Spleen (tissue), 7 donors: ENCODE results near the gene TRIOBP.

Source experiments
- POLR2A ChIP-seq, 3 donors: fragments of 450-650 bp; IDR thresholded peaks; one replicate each; pipeline ENCODE4 v1.5.1; 2017; ENCODE audit warnings: antibody characterized with exemption in 3 of 3, mild to moderate bottlenecking in 1 of 3
- TF ChIP-seq, protein P1 (sequence below), 11 experiments: fragments of 200-600 bp in 7 of 11; fragments of 450-650 bp in 4 of 11; sonication (generic) in 4 of 11; IDR thresholded peaks in 8 of 11; conservative IDR thresholded peaks in 3 of 11; 1 replicate in 7 of 11; 2 replicates in 4 of 11; pipeline versions ENCODE4 v1.4.0 to v1.8.0; 2016 to 2021; ENCODE audit warnings: antibody characterized with exemption in 11 of 11, inconsistent platforms in 4 of 11, mild to moderate bottlenecking in 1 of 11
- donor health status: DM: no; HTN: no; CAD: no; lungs with moderate emphysema.
- donor health status: DM: no; HTN: no; CAD: no.
- donor health status: DM: no; HTN: no; CAD: no.

DNA sequence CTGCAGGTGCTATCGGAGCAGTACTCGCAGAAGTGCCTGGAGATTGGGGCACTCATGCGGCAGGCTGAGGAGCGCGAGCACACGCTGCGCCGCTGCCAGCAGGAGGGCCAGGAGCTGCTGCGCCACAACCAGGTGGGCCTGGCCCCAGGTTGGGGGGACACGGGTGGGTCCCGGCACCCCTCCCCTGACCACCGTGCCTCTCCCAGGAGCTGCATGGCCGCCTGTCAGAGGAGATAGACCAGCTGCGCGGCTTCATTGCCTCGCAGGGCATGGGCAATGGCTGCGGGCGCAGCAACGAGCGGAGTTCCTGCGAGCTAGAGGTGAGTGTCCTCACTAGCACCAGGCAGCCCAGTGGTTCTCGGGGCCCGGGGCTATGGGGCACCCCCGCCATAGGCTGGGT lies 72.2 kb downstream of the TRIOBP start:
- TF ChIP-seq POLR2A (IDR thresholded peaks at IDR 0.05), result no peak
- TF ChIP-seq, protein P1, sequence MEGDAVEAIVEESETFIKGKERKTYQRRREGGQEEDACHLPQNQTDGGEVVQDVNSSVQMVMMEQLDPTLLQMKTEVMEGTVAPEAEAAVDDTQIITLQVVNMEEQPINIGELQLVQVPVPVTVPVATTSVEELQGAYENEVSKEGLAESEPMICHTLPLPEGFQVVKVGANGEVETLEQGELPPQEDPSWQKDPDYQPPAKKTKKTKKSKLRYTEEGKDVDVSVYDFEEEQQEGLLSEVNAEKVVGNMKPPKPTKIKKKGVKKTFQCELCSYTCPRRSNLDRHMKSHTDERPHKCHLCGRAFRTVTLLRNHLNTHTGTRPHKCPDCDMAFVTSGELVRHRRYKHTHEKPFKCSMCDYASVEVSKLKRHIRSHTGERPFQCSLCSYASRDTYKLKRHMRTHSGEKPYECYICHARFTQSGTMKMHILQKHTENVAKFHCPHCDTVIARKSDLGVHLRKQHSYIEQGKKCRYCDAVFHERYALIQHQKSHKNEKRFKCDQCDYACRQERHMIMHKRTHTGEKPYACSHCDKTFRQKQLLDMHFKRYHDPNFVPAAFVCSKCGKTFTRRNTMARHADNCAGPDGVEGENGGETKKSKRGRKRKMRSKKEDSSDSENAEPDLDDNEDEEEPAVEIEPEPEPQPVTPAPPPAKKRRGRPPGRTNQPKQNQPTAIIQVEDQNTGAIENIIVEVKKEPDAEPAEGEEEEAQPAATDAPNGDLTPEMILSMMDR (IDR thresholded peaks at IDR 0.05 in 8 of 11, conservative IDR thresholded peaks at IDR 0.05 in 3 of 11), result no peak
